HCT116 (cell line): ENCODE results near the gene PSKH1. TPM values are rescaled to one million over a fixed set of nuclear protein-coding genes. Genes with fewer than 3 reads are reported as not detected.

Source experiments
- ATAC-seq: fragments of 200-7000 bp; cut with Tn5 transposase; 2 replicates; pipeline ENCODE4 v1.9.1; 2020; ENCODE audit warnings: mild to moderate bottlenecking, moderate library complexity
- BruUV-seq: library from RNA; stranded (reverse); fragments of 400-500 nt; replicated peaks from 2 replicates; lab custom pipeline; 2021; lab: Mats Ljungman, UMichigan
- CTCF ChIA-PET: fragments of 300-600 bp; sonication (Branson Sonifier 250); formaldehyde crosslinking; loops from one replicate; lab custom pipeline; 2021; ENCODE audit warnings: antibody characterized with exemption; lab: Charles Lee
- POLR2A ChIA-PET: fragments of 300-600, 350-600 bp; sonication (Branson Sonifier 250); formaldehyde crosslinking; loops from one replicate; lab custom pipeline; 2021; ENCODE audit warnings: antibody characterized with exemption; lab: Charles Lee
- RAD21 ChIA-PET, 2 experiments: fragments of 300-600 bp; sonication (Branson Sonifier 250); formaldehyde crosslinking; loops; one replicate each; lab custom pipeline; 2023; ENCODE audit warnings: low total read pairs in 2 of 2; ENCODE audit not compliant: uncharacterized antibody in 2 of 2, unreplicated experiment in 2 of 2, low non-redundant PET in 1 of 2; lab: Charles Lee
- DNase-seq: peaks from one replicate; pipeline ENCODE4 v3.0.0-alpha.2; 2010; ENCODE audit warnings: low read depth, low spot score
- H2AFZ ChIP-seq: fragments of 200-600 bp; shearing (Covaris generic), sonication (generic); 2 replicates; pipeline ENCODE4 v1.6.1; 2017; ENCODE audit warnings: low read depth, mixed run types, mixed read lengths, antibody characterized with exemption, low read length; ENCODE audit not compliant: poor library complexity, severe bottlenecking
- H3K27ac ChIP-seq: 2 replicates; pipeline ENCODE4 v1.5.1; 2012; ENCODE audit warnings: low read depth, low read length
- H3K27me3 ChIP-seq: fragments of 200-600 bp; sonication (generic); 2 replicates; pipeline ENCODE4 v1.6.1; 2016; ENCODE audit warnings: mixed run types, low read length, mixed read lengths; ENCODE audit not compliant: insufficient read depth
- H3K36me3 ChIP-seq, 2 experiments: fragments of 200-500 bp in 1 of 2; fragments of 200-600 bp in 1 of 2; sonication (Bioruptor generic) in 1 of 2; sonication (generic) in 1 of 2; 2 replicates each; pipeline versions ENCODE4 v1.5.1 to v1.6.1; 2014 to 2016; ENCODE audit warnings: low read length in 2 of 2, inconsistent platforms in 1 of 2, mixed read lengths in 1 of 2, mixed run types in 1 of 2; ENCODE audit not compliant: insufficient read depth in 2 of 2, control insufficient read depth in 1 of 2
- H3K4me1 ChIP-seq, 2 experiments: fragments of 200-600 bp in 1 of 2; sonication (generic) in 1 of 2; 2 replicates each; pipeline versions ENCODE4 v1.5.1 to v1.6.1; 2012 to 2017; ENCODE audit warnings: low read length in 2 of 2, inconsistent platforms in 1 of 2, mild to moderate bottlenecking in 1 of 2, mixed read lengths in 1 of 2, mixed run types in 1 of 2, moderate library complexity in 1 of 2; ENCODE audit not compliant: insufficient read depth in 2 of 2, control insufficient read depth in 1 of 2
- H3K4me2 ChIP-seq: fragments of 200-600 bp; sonication (generic); 2 replicates; pipeline ENCODE4 v1.6.1; 2017; ENCODE audit warnings: mixed run types, low read length, mixed read lengths
- H3K4me3 ChIP-seq, 2 experiments: fragments of 200-600 bp in 1 of 2; sonication (generic) in 1 of 2; replicated peaks in 1 of 2; 2 replicates each; pipeline ENCODE4 v1.5.1; 2011 to 2016; ENCODE audit warnings: low read length in 2 of 2, control low read depth in 1 of 2, low read depth in 1 of 2, mild to moderate bottlenecking in 1 of 2, mixed read lengths in 1 of 2, mixed run types in 1 of 2
- H3K79me2 ChIP-seq: fragments of 200-600 bp; sonication (generic); 2 replicates; pipeline ENCODE4 v1.6.1; 2017; ENCODE audit warnings: mild to moderate bottlenecking, mixed run types, low read length, moderate library complexity, mixed read lengths; ENCODE audit not compliant: insufficient read depth
- H3K9ac ChIP-seq: fragments of 200-600 bp; sonication (generic); 2 replicates; pipeline ENCODE4 v1.6.1; 2016; ENCODE audit warnings: low read length, mixed read lengths
- H3K9me2 ChIP-seq: fragments of 200-600 bp; sonication (generic), shearing (Covaris generic); 2 replicates; pipeline ENCODE4 v1.6.1; 2017; ENCODE audit warnings: mixed run types, mild to moderate bottlenecking, moderate library complexity; ENCODE audit not compliant: insufficient read depth
- H3K9me3 ChIP-seq, 2 experiments: fragments of 200-500 bp in 1 of 2; fragments of 200-600 bp in 1 of 2; sonication (Bioruptor generic) in 1 of 2; sonication (generic) in 1 of 2; 2 replicates each; pipeline ENCODE4 v1.6.1; 2014 to 2017; ENCODE audit warnings: low read length in 2 of 2, mixed read lengths in 2 of 2, inconsistent platforms in 1 of 2, low read depth in 1 of 2, mild to moderate bottlenecking in 1 of 2, mixed run types in 1 of 2, moderate library complexity in 1 of 2; ENCODE audit not compliant: control insufficient read depth in 1 of 2, insufficient read depth in 1 of 2
- H4K20me1 ChIP-seq: fragments of 200-600 bp; sonication (generic), shearing (Covaris generic); 2 replicates; pipeline ENCODE4 v1.6.1; 2017; ENCODE audit warnings: mixed run types, mild to moderate bottlenecking, moderate library complexity; ENCODE audit not compliant: insufficient read depth
- CBX3 ChIP-seq: IDR thresholded peaks from 2 replicates; pipeline ENCODE4 v1.6.1; 2012; ENCODE audit warnings: low read depth
- EZH2 ChIP-seq: fragments of 200-600 bp; sonication (generic); IDR thresholded peaks from 2 replicates; pipeline ENCODE4 v1.6.1; 2017; ENCODE audit warnings: antibody characterized with exemption, mixed run types
- EZH2phosphoT487 ChIP-seq: fragments of 200-600 bp; IDR thresholded peaks from 2 replicates; pipeline ENCODE4 v1.6.1; 2018; ENCODE audit warnings: antibody characterized with exemption, borderline replicate concordance
- FOSL1 ChIP-seq: IDR thresholded peaks from 2 replicates; pipeline ENCODE4 v1.6.1; 2012; ENCODE audit warnings: low read depth
- POLR2A ChIP-seq: IDR thresholded peaks from 2 replicates; pipeline ENCODE4 v1.7.0; 2011; ENCODE audit warnings: borderline replicate concordance; ENCODE audit not compliant: insufficient read depth, insufficient read length; ENCODE audit errors: extremely low read depth
- POLR2AphosphoS5 ChIP-seq: IDR thresholded peaks from 2 replicates; pipeline ENCODE4 v1.6.1; 2011; ENCODE audit warnings: mild to moderate bottlenecking, low read depth, low read length, moderate library complexity
- RAD21 ChIP-seq: IDR thresholded peaks from 2 replicates; pipeline ENCODE4 v1.6.1; 2012; ENCODE audit warnings: low read depth, mild to moderate bottlenecking
- SIN3A ChIP-seq: IDR thresholded peaks from 2 replicates; pipeline ENCODE4 v1.6.1; 2012; ENCODE audit warnings: low read depth
- SP1 ChIP-seq: IDR thresholded peaks from 2 replicates; pipeline ENCODE4 v1.6.1; 2012; ENCODE audit warnings: low read depth
- YY1 ChIP-seq: IDR thresholded peaks from 2 replicates; pipeline ENCODE4 v1.6.1; 2011; ENCODE audit warnings: low read length, low read depth, moderate library complexity, mild to moderate bottlenecking; ENCODE audit not compliant: insufficient replicate concordance; ENCODE audit errors: extremely low read depth
- ZNF274 ChIP-seq: fragments of 200-500 bp; sonication (Bioruptor generic); IDR thresholded peaks from 2 replicates; pipeline ENCODE4 v1.6.1; 2014; ENCODE audit warnings: mild to moderate bottlenecking, low read depth, low read length, inconsistent platforms
- intact Hi-C: fragments of 100-400 bp; cut with micrococcal nuclease; formaldehyde crosslinking; loops from 2 replicates; pipeline ENCODE4 v1.10.0; 2022
- total RNA-seq: library from RNA; stranded (reverse); gene quantifications from one replicate; pipeline ENCODE4 v1.2.1, GENCODE V29; 2021; ENCODE audit not compliant: unreplicated experiment
- TF ChIP-seq, protein P1 (sequence below): IDR thresholded peaks from 2 replicates; pipeline ENCODE4 v1.6.1; 2012
- TF ChIP-seq, protein P2 (sequence below), 3 experiments: fragments of 200-600 bp in 1 of 3; sonication (generic) in 1 of 3; IDR thresholded peaks in 2 of 3; conservative IDR thresholded peaks in 1 of 3; 2 replicates each; pipeline ENCODE4 v1.5.1; 2012 to 2017; ENCODE audit warnings: low read depth in 2 of 3, low read length in 2 of 3, antibody characterized with exemption in 1 of 3, borderline replicate concordance in 1 of 3, control low read depth in 1 of 3, mild to moderate bottlenecking in 1 of 3, mixed read lengths in 1 of 3, mixed run types in 1 of 3, moderate library complexity in 1 of 3; ENCODE audit not compliant: insufficient read depth in 1 of 3

PSKH1 gene
- total RNA-seq, 1 experiment from 2014 or later = 16.2 TPM

DNA sequence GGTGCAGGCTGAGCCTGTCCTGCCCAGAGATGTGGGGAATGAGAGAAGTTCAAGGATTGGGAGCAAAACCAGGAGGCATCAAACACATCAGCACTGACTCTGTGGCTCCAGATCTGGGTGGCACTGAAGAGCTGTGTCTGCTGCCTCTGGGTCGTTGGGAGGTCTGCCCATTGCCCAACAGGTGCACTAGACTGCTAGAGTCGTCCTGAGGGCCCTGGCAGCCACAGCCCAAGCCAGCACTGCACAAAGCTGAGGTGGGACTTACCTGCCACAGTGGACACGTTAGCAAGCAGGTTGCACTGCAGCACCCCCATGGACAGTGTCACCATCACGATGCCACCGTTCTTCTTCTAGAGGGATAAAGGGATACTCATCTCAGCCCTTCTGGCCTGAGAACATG is 84.0 kb downstream of the PSKH1 start:
- TF ChIP-seq, protein P1, sequence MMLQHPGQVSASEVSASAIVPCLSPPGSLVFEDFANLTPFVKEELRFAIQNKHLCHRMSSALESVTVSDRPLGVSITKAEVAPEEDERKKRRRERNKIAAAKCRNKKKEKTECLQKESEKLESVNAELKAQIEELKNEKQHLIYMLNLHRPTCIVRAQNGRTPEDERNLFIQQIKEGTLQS = no peak
- TF ChIP-seq EZH2 (no peak), SIN3A (no peak), ZNF274 (no peak), RAD21 (no peak), SP1 (no peak), POLR2AphosphoS5 (no peak), YY1 (no peak), EZH2phosphoT487 (no peak), POLR2A (no peak), CBX3 (no peak), FOSL1 (no peak)
- TF ChIP-seq, protein P2, sequence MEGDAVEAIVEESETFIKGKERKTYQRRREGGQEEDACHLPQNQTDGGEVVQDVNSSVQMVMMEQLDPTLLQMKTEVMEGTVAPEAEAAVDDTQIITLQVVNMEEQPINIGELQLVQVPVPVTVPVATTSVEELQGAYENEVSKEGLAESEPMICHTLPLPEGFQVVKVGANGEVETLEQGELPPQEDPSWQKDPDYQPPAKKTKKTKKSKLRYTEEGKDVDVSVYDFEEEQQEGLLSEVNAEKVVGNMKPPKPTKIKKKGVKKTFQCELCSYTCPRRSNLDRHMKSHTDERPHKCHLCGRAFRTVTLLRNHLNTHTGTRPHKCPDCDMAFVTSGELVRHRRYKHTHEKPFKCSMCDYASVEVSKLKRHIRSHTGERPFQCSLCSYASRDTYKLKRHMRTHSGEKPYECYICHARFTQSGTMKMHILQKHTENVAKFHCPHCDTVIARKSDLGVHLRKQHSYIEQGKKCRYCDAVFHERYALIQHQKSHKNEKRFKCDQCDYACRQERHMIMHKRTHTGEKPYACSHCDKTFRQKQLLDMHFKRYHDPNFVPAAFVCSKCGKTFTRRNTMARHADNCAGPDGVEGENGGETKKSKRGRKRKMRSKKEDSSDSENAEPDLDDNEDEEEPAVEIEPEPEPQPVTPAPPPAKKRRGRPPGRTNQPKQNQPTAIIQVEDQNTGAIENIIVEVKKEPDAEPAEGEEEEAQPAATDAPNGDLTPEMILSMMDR (IDR thresholded peaks at IDR 0.05 in 2 of 3, conservative IDR thresholded peaks at IDR 0.05 in 1 of 3; ENCODE audit: borderline replicate concordance in 1 of 3, insufficient read depth in 1 of 3, low read depth in 2 of 3, low read length in 2 of 3) = no peak
- DNase-seq (no peak), ATAC-seq (no peak)
- RAD21 ChIA-PET = no interaction called here
- Histone ChIP-seq H4K20me1 (no peaks in the 10 kb centered on the region), H3K27me3 (no peaks in the 10 kb centered on the region), H2AFZ (no peak overlapping the region), H3K9me2 (no peaks in the 10 kb centered on the region), H3K4me2 (no peak overlapping the region), H3K4me1 (no peaks in the 10 kb centered on the region), H3K9me3 (no peaks in the 10 kb centered on the region), H3K9ac (no peak overlapping the region), H3K27ac (no peak overlapping the region), H3K79me2 (no peaks in the 10 kb centered on the region), H3K36me3 (no peaks in the 10 kb centered on the region), H3K4me3 (no peak overlapping the region)
- intact Hi-C loops = no loop called here
- POLR2A ChIA-PET = no interaction called here
- CTCF ChIA-PET = no interaction called here
- no TSS peak for BruUV-seq
